ENCODE data around the gene HTRA1.

GRCh38 chr10:122454603-122455080 is 6.7 kb upstream of the HTRA1 start, which contains the start of gene ARMS2:
- TF ChIP-seq CTCF (IDR thresholded peaks at IDR 0.05): no peak
- TF ChIP-seq POLR2AphosphoS5 (IDR thresholded peaks at IDR 0.05): no peak

Measured in breast epithelium (tissue), 3 donors.